ENCODE measurements around the gene HIGD1A. TPM values are rescaled to one million over a fixed set of nuclear protein-coding genes. Genes with fewer than 3 reads are reported as not detected.

Gene HIGD1A
- total RNA-seq, 2 experiments from 2014 or later = 90.6 to 92.0 TPM

- ChIA-PET CTCF (interaction anchor here (0.6 kb wide), 1 partner anchor 91 kb away, joined by 3 read pairs; no protein-coding TSS in a partner anchor), POLR2A (interaction anchor here (0.8 kb wide), 1 partner anchor 178 kb away, joined by 3 read pairs; no protein-coding TSS in a partner anchor)
Observed at GRCh38 chr3:42769477-42770131, 34.7 kb downstream of the HIGD1A start.

- POLR2A ChIA-PET = no interaction called here
- CTCF ChIA-PET = no interaction called here
Observed at GRCh38 chr3:42764561-42765295, 39.6 kb downstream of the HIGD1A start.

GRCh38 chr3:42764115-42764514 lies 40.2 kb downstream of the HIGD1A start:
- POLR2A ChIA-PET = no interaction called here

GRCh38 chr3:42763021-42763420 lies 41.3 kb downstream of the HIGD1A start:
- POLR2A ChIA-PET = no interaction called here
- CTCF ChIA-PET = no interaction called here

More at GRCh38 chr3:42764115-42764514, 40.2 kb downstream of the HIGD1A start:
- CTCF ChIA-PET = no interaction called here

GRCh38 chr3:42762046-42762724 lies 42.1 kb downstream of the HIGD1A start:
- CTCF ChIA-PET = no interaction called here
- POLR2A ChIA-PET = no interaction called here

- CTCF ChIA-PET = no interaction called here
- POLR2A ChIA-PET = no interaction called here
Observed at GRCh38 chr3:42758126-42758525, 46.2 kb downstream of the HIGD1A start.

GRCh38 chr3:42756681-42757213 lies 47.5 kb downstream of the HIGD1A start:
- ChIA-PET CTCF (interaction anchor here (1.8 kb wide), 1 partner anchor 10 kb away, joined by 5 read pairs; no protein-coding TSS in a partner anchor), POLR2A (interaction anchor here (0.6 kb wide), 1 partner anchor 73 kb away, joined by 5 read pairs; no protein-coding TSS in a partner anchor)

- ChIA-PET POLR2A (no interaction called here), CTCF (interaction anchor here (0.7 to 1.8 kb wide), 4 partner anchors 9 to 45 kb away, joined by 3 to 9 read pairs (median 4); no protein-coding TSS in a partner anchor)
Observed at GRCh38 chr3:42755681-42756578, 48.4 kb downstream of the HIGD1A start.

- ChIA-PET CTCF (no interaction called here), POLR2A (no interaction called here)
Observed at GRCh38 chr3:42753757-42754156, 50.5 kb downstream of the HIGD1A start.

GRCh38 chr3:42752961-42753360 lies 51.3 kb downstream of the HIGD1A start:
- ChIA-PET POLR2A (no interaction called here), CTCF (interaction anchor here (1.1 kb wide), 1 partner anchor 128 kb away, joined by 3 read pairs; no protein-coding TSS in a partner anchor)

GRCh38 chr3:42752441-42752840 lies 51.8 kb downstream of the HIGD1A start:
- POLR2A ChIA-PET = no interaction called here

GRCh38 chr3:42751609-42752008 lies 52.7 kb downstream of the HIGD1A start:
- CTCF ChIA-PET = interaction anchor here (1.2 kb wide), 1 partner anchor 246 kb away, joined by 3 read pairs; no protein-coding TSS in a partner anchor
- POLR2A ChIA-PET = no interaction called here

More at GRCh38 chr3:42752441-42752840, 51.8 kb downstream of the HIGD1A start:
- CTCF ChIA-PET = interaction anchor here (1.1 to 1.2 kb wide), 2 partner anchors 129 to 247 kb away, joined by 3 read pairs; no protein-coding TSS in a partner anchor

GRCh38 chr3:42750834-42751233 lies 53.5 kb downstream of the HIGD1A start:
- POLR2A ChIA-PET = no interaction called here
- CTCF ChIA-PET = interaction anchor here (1.3 kb wide), 1 partner anchor 131 kb away, joined by 3 read pairs; no protein-coding TSS in a partner anchor

- ChIA-PET CTCF (no interaction called here), POLR2A (no interaction called here)
Observed at GRCh38 chr3:42749753-42750231, 54.5 kb downstream of the HIGD1A start.

GRCh38 chr3:42749025-42749752 lies 55.1 kb downstream of the HIGD1A start:
- POLR2A ChIA-PET = no interaction called here
- CTCF ChIA-PET = no interaction called here

GRCh38 chr3:42747581-42747980 lies 56.7 kb downstream of the HIGD1A start:
- ChIA-PET POLR2A (interaction anchor here (0.6 kb wide), 1 partner anchor 147 kb away, joined by 3 read pairs; no protein-coding TSS in a partner anchor), CTCF (interaction anchor here (1.5 kb wide), 1 partner anchor 9 kb away, joined by 5 read pairs; no protein-coding TSS in a partner anchor)

GRCh38 chr3:42746455-42747450 lies 57.5 kb downstream of the HIGD1A start:
- ChIA-PET CTCF (interaction anchor here (1.5 kb wide), 1 partner anchor 10 kb away, joined by 5 read pairs; no protein-coding TSS in a partner anchor), POLR2A (interaction anchor here (0.6 kb wide), 1 partner anchor 146 kb away, joined by 3 read pairs; no protein-coding TSS in a partner anchor)
